ENCODE results near the gene SLC38A5.

GRCh38 chrX:48451708-48452107, 18.4 kb downstream of the SLC38A5 start:
- TF ChIP-seq CTCF (conservative IDR thresholded peaks at IDR 0.05; ENCODE audit: low read depth in 2 of 2) = no peak
- TF ChIP-seq EZH2 (IDR thresholded peaks at IDR 0.05; ENCODE audit: low read depth, unreplicated experiment) = no peak
- TF ChIP-seq POLR2AphosphoS5 (IDR thresholded peaks at IDR 0.05; ENCODE audit: low read depth) = no peak
- no peak for TF ChIP-seq REST (IDR thresholded peaks at IDR 0.05; ENCODE audit: unreplicated experiment)
- no peak for TF ChIP-seq EZH2phosphoT487 (IDR thresholded peaks at IDR 0.05; ENCODE audit: unreplicated experiment)
- TF ChIP-seq ZNF462 (CRISPR knock-in tag; IDR thresholded peaks at IDR 0.05) = no peak
